HG03097 (cell line): ENCODE results near the gene NFKBIB.
"Not testable (repeated sequence)": the region's sequence is repeated elsewhere in the genome, so short reads cannot be mapped to it uniquely, and the experiment has no call there.

Experiments
- ATAC-seq: cut with Tn5 transposase; IDR thresholded peaks from one replicate; pipeline ENCODE4 v1.9.1; 2021; ENCODE audit not compliant: unreplicated experiment, low FRiP score

NFKBIB gene

GRCh38 chr19:38873400-38873799 lies 26.4 kb upstream of the NFKBIB start:
- ATAC-seq = not testable (repeated sequence)

DNA sequence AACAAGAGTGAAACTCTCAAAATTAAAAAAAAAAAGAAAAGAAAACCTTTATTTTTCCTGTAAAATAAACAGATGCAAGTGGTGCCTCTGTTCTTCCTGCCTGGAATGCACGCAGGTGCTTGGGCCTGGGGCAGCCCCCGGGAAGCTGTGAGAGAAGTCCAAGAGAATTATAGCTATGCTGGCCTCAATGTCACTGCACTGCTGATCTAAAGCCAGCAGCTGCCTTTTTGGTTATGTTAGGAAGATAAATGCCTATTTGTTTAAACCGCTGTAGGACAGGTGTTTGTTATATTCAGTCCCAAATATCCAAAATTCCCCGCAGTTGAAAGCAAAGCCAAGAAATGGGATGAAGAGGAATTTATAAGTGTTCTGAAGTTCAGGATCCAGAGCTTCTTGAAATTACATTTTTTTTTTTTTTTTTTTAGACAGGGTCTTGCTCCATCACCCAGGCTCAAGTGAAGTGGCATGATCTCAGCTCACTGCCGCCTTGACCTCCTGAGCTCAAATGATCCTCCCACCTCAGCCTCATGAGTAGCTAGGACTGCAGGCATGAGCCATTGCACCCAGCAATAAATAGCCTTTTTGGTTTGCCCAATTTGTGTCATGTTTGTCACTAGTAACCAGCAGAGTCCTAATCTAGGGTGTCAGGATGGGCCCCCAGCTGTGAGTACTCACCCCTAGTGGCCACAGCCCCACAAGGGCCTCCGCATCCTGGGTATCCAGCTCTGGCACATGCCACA lies 23.9 kb upstream of the NFKBIB start:
- no peak for ATAC-seq

- ATAC-seq = no peak
Observed at GRCh38 chr19:38877781-38878574, 21.8 kb upstream of the NFKBIB start, which contains the start of gene RINL. RINL (minus strand) TSS chr19:38878275; CDS start chr19:38876742, 1,533 bp downstream.

DNA sequence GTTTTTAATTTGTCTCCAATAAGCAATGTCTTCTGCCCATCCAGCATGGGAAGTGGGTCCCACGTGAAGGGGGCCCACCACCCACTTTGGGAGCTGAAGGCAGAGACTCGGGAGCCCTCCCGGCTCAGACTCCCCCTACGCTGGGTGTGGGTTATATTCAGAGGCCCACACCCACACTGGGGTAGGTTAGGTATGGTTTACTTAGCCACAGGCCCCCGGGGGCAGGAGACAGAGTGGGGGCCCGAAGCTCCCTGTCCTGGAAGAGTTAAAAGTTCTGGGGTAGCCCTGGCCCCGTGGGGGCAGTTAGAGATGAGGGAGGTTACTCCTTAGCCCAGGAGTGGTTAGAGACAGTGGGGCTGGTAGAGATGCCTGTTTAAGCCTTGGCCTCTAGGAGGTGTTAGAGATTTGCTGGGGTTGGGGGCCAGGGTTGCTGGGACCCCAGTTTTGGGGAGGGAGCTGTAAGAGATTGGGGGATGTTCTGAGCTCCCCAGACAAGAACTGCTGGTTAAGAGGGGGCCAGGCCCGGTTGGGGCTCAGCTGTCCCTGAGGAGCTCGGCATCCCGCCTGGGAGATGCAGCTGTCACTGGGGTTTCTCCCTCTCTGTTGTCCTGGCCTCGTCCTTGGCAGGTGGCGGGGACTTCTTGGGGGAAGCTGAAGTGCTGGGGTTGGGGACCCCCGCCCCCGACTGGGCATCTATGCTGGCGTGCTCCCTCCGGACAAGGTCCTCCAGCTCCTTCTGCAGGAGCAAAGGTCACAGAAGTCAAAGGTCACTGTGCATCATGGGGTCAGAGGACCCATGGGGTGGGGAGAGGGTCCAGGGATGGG lies 21.0 kb upstream of the NFKBIB start:
- no peak for ATAC-seq

DNA sequence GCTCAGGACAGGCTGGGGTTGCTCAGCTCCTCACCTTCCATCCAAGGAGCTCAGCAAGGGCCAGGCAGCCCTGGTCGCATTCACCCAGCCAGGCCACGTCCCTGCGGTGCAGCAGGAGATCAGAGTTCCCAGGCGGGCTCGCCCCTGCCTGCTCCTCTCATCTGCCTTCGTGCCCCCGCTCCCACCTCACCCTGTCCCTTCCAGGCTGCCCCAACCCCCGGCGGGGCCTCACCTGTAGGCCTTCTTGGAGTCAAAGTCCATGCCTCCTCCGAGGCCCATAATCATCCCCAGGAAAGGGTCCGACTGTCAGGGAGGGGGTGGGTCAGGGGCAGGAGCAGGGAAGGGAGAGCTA lies 20.4 kb upstream of the NFKBIB start:
- ATAC-seq = no peak

GRCh38 chr19:38880076-38880881 lies 19.5 kb upstream of the NFKBIB start:
- no peak for ATAC-seq

- ATAC-seq = no peak
Observed at GRCh38 chr19:38880882-38881609, 18.7 kb upstream of the NFKBIB start.

DNA sequence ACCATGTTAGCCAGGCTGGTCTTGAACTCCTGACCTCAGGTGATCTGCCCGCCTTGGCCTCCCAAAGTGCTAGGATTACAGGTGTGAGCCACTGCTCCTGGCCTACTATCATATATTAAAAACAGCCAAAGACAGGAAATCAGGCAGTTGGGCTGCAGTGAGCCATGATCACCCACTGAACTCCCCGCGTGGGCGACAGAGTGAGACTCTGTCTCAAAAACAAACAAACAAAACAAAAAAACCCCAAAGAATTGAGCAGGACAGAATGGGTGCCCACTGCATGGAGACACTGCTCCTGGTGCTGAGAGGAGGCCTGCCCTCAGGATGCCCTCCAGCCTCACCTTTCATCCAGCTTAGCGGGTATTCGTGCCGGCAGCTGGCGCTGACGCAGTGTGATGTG lies 16.5 kb upstream of the NFKBIB start:
- ATAC-seq = no peak

DNA sequence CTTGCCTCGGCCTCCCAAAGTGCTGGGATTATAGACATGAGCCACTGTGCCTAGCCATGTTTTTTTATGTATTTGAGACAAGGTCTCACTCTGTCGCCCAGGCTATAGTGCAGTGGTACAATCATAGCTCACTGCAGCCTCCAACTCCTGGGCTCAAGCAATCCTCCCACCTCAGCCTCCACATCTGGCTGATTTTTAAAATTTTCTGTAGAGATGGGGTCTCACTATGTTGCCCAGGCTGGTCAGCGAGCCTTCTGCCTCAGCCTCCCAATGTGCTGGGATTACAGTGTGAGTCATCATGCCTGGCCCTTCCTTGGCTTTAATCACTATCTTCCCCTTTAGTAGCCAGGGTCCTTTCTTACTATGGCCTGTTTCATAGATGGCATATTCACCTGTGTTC lies 15.1 kb upstream of the NFKBIB start:
- ATAC-seq = not testable (repeated sequence)

- ATAC-seq = no peak
Observed at GRCh38 chr19:38888876-38889275, 10.9 kb upstream of the NFKBIB start.

- ATAC-seq = no peak
Observed at GRCh38 chr19:38889803-38890202, 10.0 kb upstream of the NFKBIB start.

- ATAC-seq = no peak
Observed at GRCh38 chr19:38890686-38891085, 9.1 kb upstream of the NFKBIB start.

DNA sequence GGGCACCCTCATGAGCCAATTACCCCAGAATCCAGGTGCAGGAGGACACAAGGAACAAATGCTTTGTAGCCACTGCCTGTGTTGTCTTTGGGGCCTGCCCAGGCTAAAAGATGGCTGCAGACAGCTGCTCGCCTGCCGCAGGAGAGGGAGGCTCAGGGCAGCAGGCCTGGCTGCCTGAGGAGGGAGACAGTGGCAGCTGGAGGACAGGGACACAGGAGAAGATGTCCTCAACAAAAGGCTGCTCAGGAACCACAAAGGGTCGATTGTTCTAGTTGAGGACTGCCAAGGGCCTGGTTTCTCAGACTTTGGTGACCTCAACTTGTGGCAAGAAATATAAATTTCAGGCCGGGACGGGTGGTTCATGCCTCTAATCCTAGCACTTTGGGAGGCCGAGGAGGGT lies 8.0 kb upstream of the NFKBIB start:
- ATAC-seq = no peak

GRCh38 chr19:38892841-38893240 lies 6.9 kb upstream of the NFKBIB start:
- ATAC-seq = no peak

DNA sequence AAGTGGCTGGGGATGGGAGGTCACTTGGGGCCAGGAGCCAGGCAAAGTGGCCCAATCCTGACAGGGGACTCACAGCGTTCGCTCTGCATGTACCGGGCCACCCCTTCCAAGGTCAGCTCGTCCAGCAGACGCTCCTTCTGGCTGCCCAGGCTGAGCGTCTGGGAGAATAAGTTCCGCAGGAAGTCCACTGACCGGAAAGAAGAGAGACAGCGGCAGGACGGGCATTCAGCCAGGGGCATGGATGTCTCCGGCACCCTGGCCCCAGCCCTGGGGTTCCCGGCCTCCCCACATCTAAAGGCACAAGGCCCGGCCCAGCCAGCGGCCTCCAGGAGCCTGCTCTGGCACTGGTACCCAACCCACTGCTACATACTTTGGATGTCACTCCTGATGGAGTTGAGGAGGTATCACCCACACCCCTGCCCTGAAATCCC lies 6.4 kb upstream of the NFKBIB start:
- no peak for ATAC-seq

- ATAC-seq = no peak
Observed at GRCh38 chr19:38894968-38895367, 4.8 kb upstream of the NFKBIB start.

DNA sequence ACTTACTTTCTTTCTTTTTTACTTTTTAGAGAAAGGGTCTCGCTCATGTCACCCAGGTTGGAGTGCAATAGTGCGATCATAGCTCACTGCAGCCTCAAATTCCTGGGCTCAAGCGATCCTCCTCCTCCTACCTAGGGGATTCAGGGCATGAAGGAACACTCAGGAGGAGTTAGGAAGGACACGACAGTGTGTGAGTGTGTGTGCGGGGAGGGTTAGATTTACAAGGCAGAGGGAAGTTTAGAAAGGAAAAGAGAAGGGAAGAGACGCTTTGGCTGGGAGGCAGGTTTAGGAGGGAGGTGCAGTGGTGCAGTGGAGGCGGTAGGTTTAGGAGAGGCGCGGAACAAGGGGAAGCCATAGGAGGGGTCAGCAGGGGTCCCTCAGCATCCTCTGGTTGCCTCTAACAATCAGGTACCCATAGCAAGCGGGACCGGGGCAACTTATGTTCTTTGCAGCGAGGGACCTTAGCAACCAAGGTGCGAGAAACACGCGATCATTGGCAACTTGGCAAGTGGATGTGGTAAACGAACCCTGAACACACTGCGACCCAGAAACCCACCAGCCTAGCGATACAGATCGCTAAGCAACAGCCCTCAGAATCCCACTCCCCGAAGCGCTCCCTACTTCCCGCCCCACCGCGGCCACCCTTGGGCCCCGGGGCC lies 852 bp upstream of the NFKBIB start:
- ATAC-seq = no peak

- ATAC-seq = no peak
Observed at GRCh38 chr19:38900202-38900629, 447 bp downstream of the NFKBIB start.

DNA sequence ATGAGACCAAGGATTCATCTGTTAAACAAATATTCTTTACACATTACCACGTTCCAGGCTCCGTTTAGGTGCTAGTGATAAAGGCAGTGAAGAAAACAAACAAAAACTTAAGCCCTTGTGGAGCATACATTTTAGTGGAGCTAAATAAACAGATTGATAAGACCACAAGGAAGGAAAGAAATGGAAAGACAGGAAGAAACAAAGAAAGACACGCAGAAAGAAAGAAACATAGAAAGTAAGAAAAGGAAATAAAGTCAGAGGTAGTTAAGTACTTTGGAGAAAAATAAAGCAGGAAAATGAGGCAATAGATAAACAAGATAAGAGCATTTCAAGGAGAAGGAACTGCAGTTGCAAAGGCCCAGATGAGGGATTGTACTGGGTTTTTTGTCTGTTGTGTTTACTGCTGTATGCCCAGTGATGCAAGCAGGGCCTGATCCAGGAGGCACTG lies 998 bp downstream of the NFKBIB start:
- ATAC-seq = no peak
